Vagina (tissue), 2 donors: ENCODE measurements around the gene PROZ. TPM values are rescaled to one million over a fixed set of nuclear protein-coding genes. Genes with fewer than 3 reads are reported as not detected.

ENCODE experiments used
- DNase-seq, 2 donors: peaks; one replicate each; pipeline ENCODE4 v3.0.0-alpha.2; 2017; ENCODE audit errors: extremely low spot score in 2 of 2
- H3K27ac ChIP-seq: fragments of 200-600 bp; sonication (generic); one replicate; pipeline ENCODE4 v1.5.1; 2019
- H3K27me3 ChIP-seq: fragments of 200-600 bp; sonication (generic); one replicate; pipeline ENCODE4 v1.5.1; 2019
- H3K36me3 ChIP-seq, 2 donors: fragments of 200-600 bp; sonication (generic); one replicate each; pipeline ENCODE4 v1.5.1; 2017 to 2019
- H3K4me1 ChIP-seq: fragments of 200-600 bp; sonication (generic); one replicate; pipeline ENCODE4 v1.5.1; 2019
- H3K4me3 ChIP-seq, 2 donors: fragments of 200-600 bp; sonication (generic); 1 replicate in 1 of 2; 2 replicates in 1 of 2; pipeline ENCODE4 v1.5.1; 2016 to 2019
- H3K9me3 ChIP-seq: fragments of 200-600 bp; sonication (generic); one replicate; pipeline ENCODE4 v1.5.1; 2019
- CTCF ChIP-seq, 3 experiments: fragments of 450-650 bp in 2 of 3; fragments of 200-600 bp in 1 of 3; sonication (generic) in 1 of 3; IDR thresholded peaks; one replicate each; pipeline ENCODE4 v1.5.1; 2017 to 2019; ENCODE audit warnings: antibody characterized with exemption in 3 of 3, mild to moderate bottlenecking in 2 of 3, moderate library complexity in 2 of 3
- POLR2A ChIP-seq, 2 donors: fragments of 450-650 bp; IDR thresholded peaks; one replicate each; pipeline ENCODE4 v1.6.1; 2017; ENCODE audit warnings: antibody characterized with exemption in 2 of 2, mild to moderate bottlenecking in 2 of 2, moderate library complexity in 2 of 2
- POLR2AphosphoS5 ChIP-seq, 2 donors: sonication (generic); formaldehyde crosslinking; IDR thresholded peaks; one replicate each; pipeline ENCODE4 v1.9.0; 2017; ENCODE audit warnings: antibody characterized with exemption in 2 of 2, mild to moderate bottlenecking in 2 of 2, low read depth in 1 of 2; ENCODE audit not compliant: insufficient read depth in 1 of 2
- intact Hi-C: fragments of 100-400 bp; cut with DNase I; formaldehyde crosslinking; loops from one replicate; pipeline ENCODE4 v1.15.1; 2023
- small RNA-seq: library from RNA; depleted of rRNA; stranded (forward); fragments of <200 nt; gene quantifications from one replicate; pipeline ENCODE3, GENCODE V24; 2016
- total RNA-seq: library from RNA; depleted of rRNA; stranded (reverse); fragments of >200 nt; gene quantifications from one replicate; pipeline ENCODE4 v1.2.3, GENCODE V29; 2016

The PROZ gene
- total RNA-seq, 1 donor from 2014 or later = not detected

GRCh38 chr13:113219256-113219940, 61.0 kb downstream of the PROZ start:
- H3K27me3 ChIP-seq = no peaks in the 10 kb centered on the region
- H3K9me3 ChIP-seq = no peaks in the 10 kb centered on the region
- H3K27ac ChIP-seq = no peak overlapping the region
- intact Hi-C loops = no loop called here
- H3K4me3 ChIP-seq = no peak overlapping the region
- TF ChIP-seq POLR2AphosphoS5 (IDR thresholded peaks at IDR 0.05; ENCODE audit: insufficient read depth in 1 of 2, low read depth in 1 of 2) = no peak
- TF ChIP-seq CTCF (IDR thresholded peaks at IDR 0.05) = no peak
- TF ChIP-seq POLR2A (IDR thresholded peaks at IDR 0.05) = no peak
- H3K36me3 ChIP-seq = peaks cover 0 to 22% of the 10 kb centered on the region in 2 donors
- DNase-seq = no peak
- peaks cover 29% of the 10 kb centered on the region for H3K4me1 ChIP-seq

GRCh38 chr13:113220141-113220598, 61.7 kb downstream of the PROZ start:
- Histone ChIP-seq H3K9me3 (no peaks in the 10 kb centered on the region), H3K27me3 (no peaks in the 10 kb centered on the region), H3K4me1 (peaks cover 21% of the 10 kb centered on the region), H3K27ac (no peak overlapping the region), H3K4me3 (no peak overlapping the region), H3K36me3 (peaks cover 0 to 29% of the 10 kb centered on the region in 2 donors)
- intact Hi-C loops = no loop called here
- no peak for DNase-seq
- no peak for TF ChIP-seq POLR2AphosphoS5 (IDR thresholded peaks at IDR 0.05; ENCODE audit: insufficient read depth in 1 of 2, low read depth in 1 of 2)
- no peak for TF ChIP-seq POLR2A (IDR thresholded peaks at IDR 0.05)
- no peak for TF ChIP-seq CTCF (IDR thresholded peaks at IDR 0.05)

- H3K36me3 ChIP-seq = peaks cover 0 to 36% of the 10 kb centered on the region in 2 donors
- TF ChIP-seq POLR2AphosphoS5 (IDR thresholded peaks at IDR 0.05; ENCODE audit: insufficient read depth in 1 of 2, low read depth in 1 of 2) = no peak
- TF ChIP-seq CTCF (IDR thresholded peaks at IDR 0.05) = no peak
- no peak for TF ChIP-seq POLR2A (IDR thresholded peaks at IDR 0.05)
Measured at GRCh38 chr13:113220877-113221276, 62.4 kb downstream of the PROZ start.

More at GRCh38 chr13:113220877-113221276, 62.4 kb downstream of the PROZ start:
- intact Hi-C loops = no loop called here
- H3K27ac ChIP-seq = no peak overlapping the region
- H3K4me1 ChIP-seq = peaks cover 14% of the 10 kb centered on the region
- H3K4me3 ChIP-seq = no peak overlapping the region
- no peaks in the 10 kb centered on the region for H3K9me3 ChIP-seq
- H3K27me3 ChIP-seq = no peaks in the 10 kb centered on the region
- no peak for DNase-seq

Small RNA genes lying within 50 kb of the gene (small RNA-seq; reads per million reads assigned to genes)
- gene AL137002.1 = not detected

Other genes with a start within 250 kb of the PROZ start
- 45.4 TPM for gene MCF2L, start 189.4 kb upstream of the PROZ start, total RNA-seq
- gene F7, start 52.9 kb upstream of the PROZ start, total RNA-seq = not detected
- 16.7 TPM for gene F10, start 35.8 kb upstream of the PROZ start, total RNA-seq
- 44.9 TPM for gene PCID2, start 50.0 kb downstream of the PROZ start, total RNA-seq
- 110 TPM for gene CUL4A, start 51.0 kb downstream of the PROZ start, total RNA-seq
- gene LAMP1, start 138.6 kb downstream of the PROZ start, total RNA-seq = 77.8 TPM
- gene GRTP1, start 205.5 kb downstream of the PROZ start, total RNA-seq = 15.0 TPM